NOMO-1 (cell line): Measurements from ENCODE around the gene CHIA.

Experiments used
- DNase-seq, 2 experiments: peaks; one replicate each; lab custom pipeline; 2025; ENCODE audit not compliant: unreplicated experiment in 2 of 2; lab: John Stamatoyannopoulos, UW

The CHIA gene

DNA sequence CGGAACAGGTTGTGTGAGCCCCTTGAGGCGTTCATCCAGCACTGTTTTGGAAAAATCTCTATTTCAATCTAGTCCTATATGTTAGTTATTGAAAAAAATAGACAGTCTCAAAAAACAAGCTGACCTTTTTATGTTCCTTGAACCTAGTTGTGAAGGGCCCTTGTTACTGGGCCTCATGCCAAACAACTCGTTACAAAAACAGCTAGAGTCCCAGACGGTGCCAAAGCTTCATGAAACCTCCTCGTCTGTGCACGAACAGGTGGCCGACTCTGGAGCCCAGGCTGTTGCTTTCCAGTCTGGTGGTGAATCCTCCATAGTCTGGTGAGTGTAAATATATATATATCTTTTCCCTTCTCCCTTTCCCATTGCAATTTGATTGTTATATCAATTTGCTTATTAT lies at the start of gene CHIA:
TSS of gene CHIA (plus strand) at position 222 of the 400 bp plus-strand sequence. CDS start 19,617 bp downstream, outside the sequence.
- no peak for DNase-seq

DNA sequence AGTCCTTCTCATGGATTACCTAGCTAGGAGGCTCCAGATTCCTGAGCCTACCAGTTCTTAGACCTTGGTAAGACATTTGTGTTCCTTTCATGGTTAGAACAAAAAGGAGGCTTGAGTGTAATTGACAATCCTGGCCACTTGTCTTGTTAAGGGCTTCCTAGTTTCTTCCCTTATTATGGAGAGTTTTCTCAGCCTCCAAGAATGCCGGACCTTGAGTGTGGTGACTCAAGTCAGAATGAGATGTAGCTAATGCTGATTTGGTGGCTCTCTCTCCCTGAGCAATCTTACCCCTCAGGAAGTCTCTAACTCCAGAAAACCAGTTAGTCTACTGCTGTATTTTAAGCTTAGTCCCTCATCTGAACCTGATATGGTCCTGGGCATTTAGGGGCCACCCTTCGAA lies 48.9 kb upstream of the CHIA start:
- no peak for DNase-seq

DNA sequence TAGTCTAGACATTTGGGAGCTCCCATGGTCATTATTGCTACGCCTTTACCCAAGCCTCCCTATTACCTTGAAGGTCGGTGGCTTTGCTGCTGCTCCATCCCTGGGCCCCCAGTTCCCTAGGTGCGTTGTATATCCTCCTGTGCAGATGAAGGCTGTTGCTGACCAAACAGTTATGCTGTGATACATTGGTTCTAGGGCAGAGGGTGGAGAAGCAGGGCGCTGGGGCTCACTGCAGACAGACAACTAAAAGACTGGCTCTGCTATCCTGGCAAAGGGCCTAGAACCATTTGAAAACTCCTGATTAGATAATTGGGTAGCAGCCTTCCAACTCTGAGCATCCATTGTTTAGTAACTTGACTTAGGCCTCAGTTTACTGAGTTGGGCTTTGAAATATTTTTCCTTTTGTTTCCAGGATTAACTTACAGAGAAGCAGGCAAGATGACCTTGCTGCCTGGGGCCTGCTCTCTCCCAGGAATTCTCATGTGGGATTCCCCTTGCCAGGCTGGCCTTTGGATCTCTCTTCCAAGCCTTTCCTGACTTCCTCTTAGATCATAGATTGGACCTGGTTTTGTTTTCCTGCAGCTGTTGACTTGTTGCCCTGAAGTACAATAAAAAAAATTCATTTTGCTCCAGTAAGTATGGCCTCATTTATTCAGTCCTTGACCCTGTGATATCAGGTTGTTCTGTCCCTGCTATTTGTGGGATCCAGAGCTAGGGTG lies 47.7 kb upstream of the CHIA start:
- DNase-seq: no peak

DNA sequence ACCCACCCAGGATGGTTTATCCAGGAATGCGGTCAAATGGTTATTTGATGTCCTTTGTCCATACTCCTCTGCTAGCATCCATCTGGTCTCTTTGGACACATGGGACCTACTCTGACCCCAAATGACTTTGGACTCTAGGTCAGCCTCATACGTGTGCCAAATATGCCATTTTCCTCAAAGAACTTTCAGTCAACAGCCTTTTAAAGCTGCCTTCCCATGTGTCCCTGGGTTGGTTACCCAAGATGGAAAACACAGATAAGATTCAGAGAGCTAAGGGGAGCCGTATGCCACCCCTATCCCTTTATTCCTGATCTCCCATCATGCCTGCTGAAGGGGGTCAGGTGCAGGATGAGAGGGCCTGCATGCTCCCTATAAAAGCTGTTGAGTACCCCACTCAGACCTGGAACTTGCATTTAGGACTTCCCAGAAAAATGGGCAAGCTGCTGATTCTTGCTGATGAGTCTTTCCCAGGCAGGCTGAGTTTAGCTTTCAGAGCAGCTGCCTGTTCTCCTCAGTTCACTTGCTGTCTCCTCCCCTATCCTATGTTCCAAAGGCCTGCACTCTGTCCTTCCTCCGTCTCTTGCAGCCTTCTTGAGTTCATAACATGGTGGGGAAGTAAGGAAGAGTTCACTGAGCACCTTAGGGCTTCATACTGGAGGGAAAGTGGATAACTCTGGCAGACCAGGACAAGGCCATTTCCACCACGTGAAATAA lies 43.4 kb upstream of the CHIA start:
- no peak for DNase-seq

DNA sequence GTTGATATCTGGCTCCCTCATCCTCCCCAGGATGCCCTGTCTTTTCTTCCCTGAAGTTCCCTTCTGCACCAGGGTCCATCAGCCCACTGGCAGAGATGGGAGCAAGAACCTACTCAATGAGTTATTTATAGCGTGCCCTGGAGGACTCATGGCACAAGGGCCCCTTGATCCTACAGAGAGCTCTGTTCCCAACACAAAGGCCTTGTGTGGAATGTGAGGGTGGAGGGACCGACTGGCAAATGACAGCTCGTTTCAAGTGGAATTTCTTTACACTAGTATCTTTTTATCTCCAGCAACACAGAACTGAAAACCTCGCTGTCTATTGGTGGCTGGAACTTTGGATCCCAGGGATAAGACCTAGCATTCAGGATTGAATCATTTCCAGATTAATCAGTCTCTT lies 40.7 kb upstream of the CHIA start:
- DNase-seq: no peak

DNA sequence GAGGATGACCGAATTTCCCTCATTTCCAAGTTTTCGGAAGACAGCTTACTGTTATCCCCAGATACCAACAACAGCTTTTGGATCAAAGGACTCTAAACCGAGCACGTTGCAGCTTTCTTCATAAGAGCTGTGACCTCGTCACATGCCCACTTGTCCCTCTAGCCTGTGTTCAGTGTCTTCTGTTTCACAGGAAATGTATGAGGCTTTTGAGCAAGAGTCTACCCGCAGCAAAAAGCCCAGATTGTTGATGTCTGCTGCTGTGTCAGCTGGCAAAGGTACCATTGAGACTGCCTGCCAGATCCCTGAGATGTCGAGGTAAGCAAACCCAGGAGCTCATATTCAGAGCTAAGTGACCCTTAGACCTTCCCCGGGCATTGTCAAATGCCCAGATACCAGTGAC lies 39.1 kb upstream of the CHIA start:
- DNase-seq: no peak

DNA sequence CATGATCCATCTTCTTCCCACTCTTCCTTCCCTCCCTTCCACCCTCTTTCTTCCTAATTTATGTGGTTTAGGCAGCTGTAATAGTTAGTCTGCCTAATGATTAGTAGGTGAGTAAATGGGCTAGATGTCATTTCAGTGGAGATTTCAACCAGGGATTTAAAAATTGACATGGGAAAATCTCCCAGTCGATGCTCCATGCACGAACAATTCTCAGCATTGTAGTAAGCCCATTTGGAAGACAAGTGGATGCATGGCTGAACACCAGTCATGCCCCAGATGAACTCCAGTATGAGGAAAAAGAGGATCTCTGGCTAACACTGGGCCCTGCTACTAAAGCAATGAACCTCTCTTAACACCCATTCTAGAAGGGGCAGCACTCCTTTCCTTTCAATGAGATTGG lies 37.9 kb upstream of the CHIA start:
- no peak for DNase-seq

DNA sequence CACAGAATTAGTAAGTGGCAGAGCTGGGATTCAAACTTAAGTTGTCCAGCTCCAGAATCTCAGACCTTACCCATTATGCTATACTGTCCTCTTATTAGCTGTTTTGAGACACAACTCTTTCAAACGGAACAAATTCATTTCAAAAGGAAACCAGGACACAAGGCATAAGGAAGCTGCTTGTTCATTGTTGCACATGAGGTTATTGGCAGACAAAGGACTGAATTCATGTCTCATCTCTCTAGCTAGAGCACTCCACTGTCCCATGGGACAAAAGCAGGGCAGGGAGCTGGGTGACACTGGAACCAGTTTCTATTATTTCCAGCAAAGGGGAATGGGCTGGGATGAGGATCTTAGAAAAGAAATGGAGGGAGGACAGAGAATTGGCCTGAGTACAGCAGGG lies 36.8 kb upstream of the CHIA start:
- no peak for DNase-seq

DNA sequence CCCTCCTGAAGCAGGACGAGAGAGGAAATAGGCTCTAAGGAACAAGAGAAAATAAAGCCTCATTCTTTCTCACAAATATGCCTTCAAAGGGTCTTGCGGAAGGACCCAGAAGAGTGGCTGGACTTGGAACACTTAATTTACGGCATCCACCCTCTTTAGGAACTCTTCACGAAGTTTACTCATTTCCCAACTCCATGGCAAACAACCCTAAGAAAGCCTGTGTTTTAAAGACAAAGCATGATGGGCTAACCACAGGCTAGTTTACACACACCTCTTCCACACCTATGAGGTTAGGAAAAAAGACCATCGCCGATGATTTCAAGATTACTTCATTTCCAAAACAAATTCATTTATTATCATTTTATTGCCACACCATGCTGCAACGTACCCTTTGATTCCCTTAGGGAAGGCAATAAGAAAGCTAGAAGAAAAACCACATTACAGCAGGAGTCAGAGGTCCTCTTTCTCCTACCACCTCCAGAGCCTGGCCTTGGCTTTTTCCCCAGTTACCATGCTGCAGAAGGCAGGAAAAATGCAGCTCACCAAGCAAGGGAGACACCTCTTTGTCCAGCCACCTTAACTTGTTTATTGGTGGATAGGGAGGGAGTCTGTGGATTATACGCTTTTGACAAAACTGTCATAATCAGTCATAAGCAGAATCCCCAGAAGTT lies 33.5 kb upstream of the CHIA start:
- DNase-seq: no peak

DNA sequence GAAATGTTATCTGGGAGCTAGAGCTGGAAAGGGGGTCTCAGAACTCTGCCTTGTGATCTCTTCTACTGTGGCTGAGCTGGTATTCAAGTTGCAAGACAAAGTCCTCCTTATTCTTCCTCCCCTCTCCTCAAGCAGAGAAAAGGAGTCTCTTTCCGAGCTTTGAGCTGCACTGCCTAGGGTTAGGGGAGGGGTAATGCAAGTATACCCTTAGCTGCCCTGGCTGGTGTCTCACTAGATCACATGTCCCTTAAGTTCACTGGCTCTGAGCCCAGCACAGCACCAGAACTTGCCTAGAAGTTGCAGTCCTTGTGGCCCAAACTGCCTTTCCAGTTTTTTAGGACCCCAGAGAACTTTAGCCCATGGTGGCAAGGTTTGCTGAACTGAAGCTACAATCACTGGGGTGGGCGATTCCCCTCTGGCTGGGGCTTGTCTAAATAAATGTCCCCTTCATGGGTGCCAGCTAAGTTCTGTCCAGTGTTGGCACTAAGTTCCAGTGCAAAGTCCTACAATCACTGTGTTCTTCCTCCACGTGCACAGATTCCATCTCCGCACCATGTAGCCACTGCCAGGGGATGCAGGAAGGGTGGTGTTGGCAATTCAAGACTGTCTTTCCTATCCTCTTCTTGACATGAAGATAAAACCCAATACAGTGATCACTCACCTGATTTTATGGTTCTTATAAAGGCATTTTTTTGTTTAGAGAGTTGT lies 22.7 kb upstream of the CHIA start:
- no peak for DNase-seq

DNA sequence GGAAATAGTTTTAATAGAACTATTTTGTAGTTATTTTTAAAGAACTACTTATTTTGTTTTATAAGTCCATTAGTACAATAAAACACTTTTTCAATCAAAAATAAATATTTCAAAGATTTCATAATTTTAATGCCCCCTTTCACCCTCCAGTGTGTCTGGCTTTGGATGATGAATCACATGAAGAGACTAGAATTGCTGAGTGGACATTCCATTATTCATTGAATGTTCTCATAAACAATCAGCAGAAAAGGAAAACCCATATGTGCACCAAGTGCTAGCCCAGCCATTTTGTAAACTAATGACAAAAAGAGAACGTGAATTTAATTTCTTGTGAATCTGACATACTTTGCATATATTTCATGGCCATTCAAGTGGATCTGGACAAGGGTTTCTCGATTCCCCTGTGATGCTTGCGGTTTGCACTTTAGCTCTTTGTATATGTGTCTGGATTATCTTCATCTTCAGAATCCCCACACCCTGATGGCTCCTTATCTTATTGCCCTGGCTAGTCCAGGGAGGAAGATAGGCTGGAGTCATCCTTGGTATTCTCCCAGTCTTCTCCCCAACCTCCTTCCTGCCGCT lies 20.7 kb upstream of the CHIA start:
- no peak for DNase-seq

DNA sequence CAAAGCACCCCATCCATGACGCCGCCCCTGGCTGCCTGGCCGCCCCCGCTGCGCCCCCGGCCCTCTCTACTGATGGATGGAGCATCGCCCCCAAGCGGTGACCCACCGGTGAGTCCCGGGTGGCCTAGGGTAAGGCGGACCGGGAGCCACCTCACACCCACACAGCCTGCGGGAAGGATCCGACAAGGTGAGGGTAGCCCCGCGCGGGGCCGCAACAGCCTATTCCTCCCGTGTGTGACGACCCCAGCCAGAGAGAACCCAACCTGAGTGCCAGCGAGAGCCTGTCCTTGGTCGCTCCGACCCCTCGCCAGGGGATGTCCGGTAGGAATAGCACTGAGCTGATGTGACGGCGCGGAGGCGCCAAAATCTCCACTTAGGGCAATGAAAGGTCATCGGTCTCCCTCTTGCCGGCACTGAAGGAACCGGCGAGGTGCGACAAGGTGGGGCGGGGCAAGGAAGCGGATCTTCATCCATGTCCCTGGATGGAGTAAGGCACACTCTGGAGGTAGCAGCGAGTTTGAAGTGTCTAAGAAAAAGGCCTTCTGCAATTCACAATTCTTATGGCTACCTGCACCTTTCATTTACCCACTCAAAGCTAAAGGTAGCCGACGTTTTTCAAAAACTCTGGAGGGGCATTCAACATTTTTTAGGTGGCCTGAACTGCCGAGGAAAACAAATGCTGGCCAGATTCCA lies 19.7 kb upstream of the CHIA start:
- DNase-seq: no peak

DNA sequence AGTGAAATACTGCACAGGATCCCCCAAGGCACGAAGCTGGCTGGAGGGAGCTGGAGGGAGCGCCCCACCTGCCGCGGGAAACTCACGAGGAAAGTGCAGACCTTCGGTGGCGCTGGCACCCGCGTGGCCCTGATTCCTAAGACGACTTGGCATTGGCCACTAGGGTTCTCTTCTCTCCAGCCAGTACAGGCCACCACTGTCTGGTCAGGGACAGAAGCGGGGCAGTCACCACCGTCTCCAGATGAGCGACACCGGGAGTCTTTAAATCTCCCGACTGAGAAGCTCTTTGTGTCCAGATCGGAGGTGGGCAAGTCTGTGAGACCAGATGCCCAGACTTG lies 19.2 kb upstream of the CHIA start:
- no peak for DNase-seq

DNA sequence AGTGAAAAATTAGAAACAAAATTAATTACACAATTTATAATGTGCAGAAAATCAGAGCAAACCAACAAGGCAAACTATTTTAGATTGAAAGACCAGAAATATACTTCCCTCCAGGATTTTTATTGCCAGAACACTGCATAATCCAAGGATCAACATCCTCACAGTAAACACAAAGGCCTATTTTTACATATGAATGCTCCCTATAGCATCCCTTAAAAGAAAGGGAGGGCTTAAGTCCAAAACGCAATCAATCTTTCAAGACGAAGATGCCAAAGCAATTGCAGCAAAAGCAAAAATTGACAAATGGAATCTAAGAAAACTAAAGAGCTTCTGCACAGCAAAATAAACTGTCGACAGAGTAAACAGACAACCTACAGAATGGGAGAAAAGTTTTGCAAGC lies 18.6 kb upstream of the CHIA start:
- no peak for DNase-seq

DNA sequence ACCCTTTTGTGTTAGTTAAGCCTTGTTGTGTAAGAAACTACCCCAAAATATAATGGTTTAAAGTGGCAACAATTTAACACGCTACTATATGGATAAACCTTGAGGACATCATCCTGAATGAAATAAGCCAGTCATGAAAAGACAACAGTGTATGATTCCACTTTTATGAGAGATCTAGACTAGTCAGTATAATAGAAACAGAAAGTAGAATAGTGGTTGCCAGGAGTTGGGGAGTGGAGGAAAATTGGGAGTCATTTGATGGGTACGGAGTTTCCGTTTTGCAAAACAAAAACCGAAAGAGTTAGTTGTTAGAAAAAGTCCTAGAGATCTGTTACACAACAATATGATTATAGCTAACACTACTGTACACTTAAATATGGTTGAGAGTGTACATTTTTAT lies 16.0 kb upstream of the CHIA start:
- peak in 1 of 2 experiments; percentile 2 for DNase-seq

DNA sequence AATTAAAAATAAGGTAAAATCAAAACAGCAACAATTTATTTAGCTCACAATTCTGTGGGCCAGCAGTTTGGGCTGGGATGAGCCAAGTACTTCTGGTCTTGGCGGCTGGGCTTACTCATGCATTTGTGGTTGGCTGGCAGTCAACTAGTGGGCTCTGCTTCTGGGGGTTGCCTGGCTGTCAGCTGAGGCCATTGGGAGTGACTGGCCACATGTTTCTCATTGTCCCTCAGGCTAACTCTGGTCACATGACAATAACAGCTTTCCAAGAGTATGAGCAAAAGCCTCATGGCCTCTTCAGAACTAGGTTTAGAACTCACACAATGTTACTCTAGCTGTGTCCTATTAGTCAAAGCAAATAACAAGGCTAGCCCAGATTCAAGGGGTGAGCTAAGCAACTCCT lies 15.6 kb upstream of the CHIA start:
- DNase-seq: peak in 1 of 2 experiments; percentile 4

DNA sequence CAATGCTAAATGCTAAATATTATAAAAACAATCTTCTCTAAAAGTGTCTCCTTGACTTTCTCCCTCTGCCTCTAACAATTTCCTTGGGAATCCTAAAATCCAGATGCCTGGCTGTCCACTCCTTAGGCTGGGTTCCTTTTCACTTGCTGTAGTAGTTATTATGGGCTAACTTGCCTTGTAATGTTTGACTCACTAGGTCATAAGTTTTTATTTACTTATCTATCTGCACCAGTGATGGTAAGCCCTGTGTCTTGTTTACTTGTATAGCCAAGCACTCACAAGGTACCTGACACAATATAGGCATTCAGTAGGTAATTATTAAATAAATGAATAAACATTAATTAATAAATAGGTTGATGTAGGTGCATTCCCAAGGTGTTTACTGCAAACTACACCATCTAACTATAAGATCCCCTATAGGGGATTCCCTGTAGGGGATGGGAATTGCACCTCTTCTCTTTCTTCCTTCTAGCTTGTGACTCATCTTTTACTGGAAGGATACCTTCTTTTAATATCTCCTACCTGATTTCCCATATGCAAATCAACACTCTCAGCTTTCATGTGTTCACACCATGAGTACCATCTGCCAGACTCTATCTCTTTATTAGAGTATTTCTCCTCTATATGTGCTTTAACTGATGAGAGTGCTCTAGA lies 14.7 kb upstream of the CHIA start:
- no peak for DNase-seq

DNA sequence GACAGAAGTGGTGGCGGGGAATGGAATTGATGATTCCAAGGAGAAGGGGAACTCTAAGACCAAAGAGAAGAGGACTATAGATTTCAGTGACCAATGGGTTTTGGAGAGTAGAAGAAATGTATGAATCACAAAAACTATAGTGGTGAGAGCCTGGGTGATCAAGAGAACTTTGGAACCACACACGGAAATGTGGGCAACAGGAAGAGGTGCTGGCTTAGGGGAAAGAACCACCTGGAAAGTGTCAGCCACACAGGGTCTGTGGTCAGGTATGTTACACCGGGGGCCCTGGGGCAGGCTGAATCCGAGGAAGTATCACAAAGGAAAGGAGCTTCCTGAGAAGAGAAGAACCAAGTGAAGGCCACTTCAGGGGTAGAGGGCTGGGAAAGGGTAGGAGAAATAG lies 11.5 kb upstream of the CHIA start:
- DNase-seq: no peak

DNA sequence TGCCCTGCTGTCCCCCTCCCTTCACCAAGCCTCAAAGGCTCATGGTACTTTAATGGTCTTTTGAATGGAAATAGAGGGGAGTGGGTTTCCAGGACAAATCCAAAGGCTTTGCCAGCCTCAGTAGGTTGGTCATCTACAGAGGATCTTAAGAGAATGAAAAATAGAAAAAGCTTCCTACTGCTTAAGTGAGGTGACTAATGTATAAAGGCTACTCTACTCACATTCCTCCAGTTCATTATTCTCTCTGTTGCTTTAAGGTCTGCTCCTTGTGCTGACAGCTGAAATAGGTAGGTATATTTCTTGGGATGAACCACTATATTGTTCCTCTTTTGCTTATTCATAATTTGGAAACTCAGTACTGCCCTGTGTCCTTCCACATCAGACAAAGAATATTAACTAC lies 10.4 kb upstream of the CHIA start:
- no peak for DNase-seq

DNA sequence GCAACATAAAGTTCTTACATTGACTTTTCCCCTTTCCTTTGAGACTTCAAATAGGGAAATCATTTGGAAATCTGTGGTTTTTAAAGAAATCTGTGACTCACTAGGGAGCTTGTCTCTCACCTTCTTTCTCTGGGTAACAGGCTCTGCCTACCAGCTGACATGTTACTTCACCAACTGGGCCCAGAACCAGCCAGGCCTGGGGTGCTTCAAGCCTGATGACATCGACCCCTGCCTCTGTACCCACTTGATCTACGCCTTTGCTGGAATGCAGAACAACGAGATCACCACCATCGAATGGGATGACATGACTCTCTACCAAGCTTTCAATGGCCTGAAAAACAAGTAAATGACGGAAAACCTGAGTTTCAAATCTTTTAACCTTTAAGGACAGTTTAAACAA lies 9.2 kb upstream of the CHIA start:
- no peak for DNase-seq
